Sigmoid colon (tissue), 7 donors: Measurements from ENCODE around the gene RABGAP1. TPM values are rescaled to one million over a fixed set of nuclear protein-coding genes. Genes with fewer than 3 reads are reported as not detected.

Experiments
- DNase-seq: peaks from one replicate; pipeline ENCODE4 v3.0.0-alpha.2; 2019
- H3K27ac ChIP-seq, 4 donors: fragments of 200-600 bp; sonication (generic); one replicate each; pipeline ENCODE4 v1.5.1; 2016 to 2019; ENCODE audit warnings: mild to moderate bottlenecking in 1 of 4
- H3K27me3 ChIP-seq, 3 donors: fragments of 200-600 bp; sonication (generic); one replicate each; pipeline ENCODE4 v1.5.1; 2019; ENCODE audit warnings: mild to moderate bottlenecking in 1 of 3
- H3K36me3 ChIP-seq, 4 donors: fragments of 200-600 bp; sonication (generic); one replicate each; pipeline ENCODE4 v1.5.1; 2016 to 2019
- H3K4me1 ChIP-seq, 4 donors: fragments of 200-600 bp; sonication (generic); one replicate each; pipeline ENCODE4 v1.5.1; 2017 to 2019
- H3K4me3 ChIP-seq, 4 donors: fragments of 200-600 bp; sonication (generic); one replicate each; pipeline ENCODE4 v1.5.1; 2017 to 2019; ENCODE audit warnings: mild to moderate bottlenecking in 2 of 4, moderate library complexity in 1 of 4
- H3K9me3 ChIP-seq, 4 donors: fragments of 200-600 bp in 3 of 4; sonication (generic) in 3 of 4; one replicate each; pipeline versions ENCODE4 v1.5.1 to v1.6.1; 2013 to 2019
- EP300 ChIP-seq, 4 donors: sonication (generic); formaldehyde crosslinking; IDR thresholded peaks; one replicate each; pipeline ENCODE4 v1.6.1; 2017; ENCODE audit warnings: antibody characterized with exemption in 4 of 4
- POLR2A ChIP-seq, 2 donors: fragments of 450-650 bp; IDR thresholded peaks; one replicate each; pipeline ENCODE4 v1.6.1; 2016; ENCODE audit warnings: antibody characterized with exemption in 2 of 2, mild to moderate bottlenecking in 2 of 2, moderate library complexity in 2 of 2
- POLR2AphosphoS5 ChIP-seq, 4 donors: sonication (generic); formaldehyde crosslinking; IDR thresholded peaks; one replicate each; pipeline ENCODE4 v1.6.1; 2017; ENCODE audit warnings: antibody characterized with exemption in 4 of 4
- WGBS, 2 donors: extraction: QIAGEN DNeasy Blood & Tissue Kit; methylation state at CpG; one replicate each; pipeline ENCODE4 v1.1.7; 2013; 5-methylcytosine and 5-hydroxymethylcytosine counted together
- intact Hi-C: fragments of 100-400 bp; cut with DNase I; formaldehyde crosslinking; loops from one replicate; pipeline ENCODE4 v1.15.1; 2023
- polyA plus RNA-seq, 3 donors: library from polyadenylated mRNA; stranded (reverse); fragments of 200-250 nt; gene quantifications; one replicate each; pipeline ENCODE4 v1.2.3, GENCODE V29; 2013
- total RNA-seq, 4 donors: library from RNA; depleted of rRNA; stranded (reverse); fragments of >200 nt; gene quantifications; one replicate each; pipeline ENCODE4 v1.1.0, GENCODE V29; 2016
- TF ChIP-seq, protein P1 (sequence below), 4 experiments: fragments of 450-650 bp in 3 of 4; fragments of 200-600 bp in 1 of 4; IDR thresholded peaks; one replicate each; pipeline ENCODE4 v1.5.1; 2016 to 2019; ENCODE audit warnings: antibody characterized with exemption in 4 of 4, mild to moderate bottlenecking in 3 of 4, moderate library complexity in 2 of 4
- donor health status: healthy with polysubstance abuse.
- donor health status: Bipolar disorder and iron deficiency.
- donor health status: healthy.

Gene RABGAP1
- total and polyA plus RNA-seq, 7 donors: 12.5 to 110 (median 90.6) TPM

DNA sequence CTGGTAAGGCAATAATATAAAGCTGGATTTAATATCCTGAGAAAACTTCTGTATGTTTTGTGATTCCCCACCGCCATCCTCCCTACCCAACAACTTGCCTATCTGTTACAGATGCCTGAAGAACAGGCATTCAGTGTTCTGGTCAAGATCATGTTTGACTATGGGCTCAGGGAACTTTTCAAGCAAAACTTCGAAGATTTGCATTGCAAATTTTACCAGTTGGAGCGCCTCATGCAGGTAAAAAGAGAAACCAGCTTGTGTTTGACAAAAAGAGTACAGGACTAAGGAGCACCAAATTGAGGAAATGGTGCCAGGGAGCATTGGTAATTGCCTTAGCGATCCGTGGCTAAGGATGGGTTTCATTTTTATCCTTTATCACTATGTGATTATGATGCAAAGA lies 132.6 kb downstream of the RABGAP1 start:
- Histone ChIP-seq H3K4me1 (peaks cover 0 to 14% (median 3%) of the 10 kb centered on the region in 4 donors), H3K4me3 (no peak overlapping the region), H3K36me3 (peaks cover 0 to 86% (median 18%) of the 10 kb centered on the region in 4 donors), H3K27me3 (no peaks in the 10 kb centered on the region), H3K27ac (peak overlapping the region in 3 of 4 donors; percentile 35 to 44 (median 36)), H3K9me3 (no peaks in the 10 kb centered on the region)
- 76 to 82% methylated on average over 5 of the region's 5 CpGs for WGBS, 2 donors
- TF ChIP-seq, protein P1, sequence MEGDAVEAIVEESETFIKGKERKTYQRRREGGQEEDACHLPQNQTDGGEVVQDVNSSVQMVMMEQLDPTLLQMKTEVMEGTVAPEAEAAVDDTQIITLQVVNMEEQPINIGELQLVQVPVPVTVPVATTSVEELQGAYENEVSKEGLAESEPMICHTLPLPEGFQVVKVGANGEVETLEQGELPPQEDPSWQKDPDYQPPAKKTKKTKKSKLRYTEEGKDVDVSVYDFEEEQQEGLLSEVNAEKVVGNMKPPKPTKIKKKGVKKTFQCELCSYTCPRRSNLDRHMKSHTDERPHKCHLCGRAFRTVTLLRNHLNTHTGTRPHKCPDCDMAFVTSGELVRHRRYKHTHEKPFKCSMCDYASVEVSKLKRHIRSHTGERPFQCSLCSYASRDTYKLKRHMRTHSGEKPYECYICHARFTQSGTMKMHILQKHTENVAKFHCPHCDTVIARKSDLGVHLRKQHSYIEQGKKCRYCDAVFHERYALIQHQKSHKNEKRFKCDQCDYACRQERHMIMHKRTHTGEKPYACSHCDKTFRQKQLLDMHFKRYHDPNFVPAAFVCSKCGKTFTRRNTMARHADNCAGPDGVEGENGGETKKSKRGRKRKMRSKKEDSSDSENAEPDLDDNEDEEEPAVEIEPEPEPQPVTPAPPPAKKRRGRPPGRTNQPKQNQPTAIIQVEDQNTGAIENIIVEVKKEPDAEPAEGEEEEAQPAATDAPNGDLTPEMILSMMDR (IDR thresholded peaks at IDR 0.05): no peak
- TF ChIP-seq POLR2A (IDR thresholded peaks at IDR 0.05): no peak
- no peak for TF ChIP-seq EP300 (IDR thresholded peaks at IDR 0.05)
- no peak for TF ChIP-seq POLR2AphosphoS5 (IDR thresholded peaks at IDR 0.05)
- intact Hi-C loops: no loop called here
- DNase-seq: no peak

DNA sequence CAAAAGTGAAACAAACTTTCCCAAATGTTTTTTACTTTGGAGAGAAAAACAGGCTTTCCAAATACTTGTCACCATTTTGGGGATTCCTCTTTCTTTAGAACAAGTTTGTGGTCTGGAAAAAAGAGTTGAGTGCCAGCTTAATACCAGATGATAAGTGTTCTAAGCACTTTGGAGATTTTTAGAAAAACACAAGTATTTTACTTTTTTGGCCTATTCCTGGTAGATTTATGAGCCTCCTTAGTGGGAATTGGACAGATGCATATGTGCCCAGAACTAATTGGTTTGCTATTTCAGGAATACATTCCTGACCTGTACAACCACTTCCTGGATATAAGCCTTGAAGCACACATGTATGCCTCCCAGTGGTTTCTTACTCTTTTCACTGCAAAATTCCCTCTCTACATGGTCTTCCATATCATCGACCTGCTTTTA lies 133.2 kb downstream of the RABGAP1 start:
- Histone ChIP-seq H3K4me1 (peaks cover 0 to 14% (median 3%) of the 10 kb centered on the region in 4 donors), H3K9me3 (no peaks in the 10 kb centered on the region), H3K4me3 (no peak overlapping the region), H3K27ac (peak overlapping the region in 3 of 4 donors; percentile 35 to 44 (median 36)), H3K27me3 (no peaks in the 10 kb centered on the region), H3K36me3 (peaks cover 0 to 87% (median 20%) of the 10 kb centered on the region in 4 donors)
- no peak for DNase-seq
- 76 to 83% methylated on average over 1 of the region's 1 CpG for WGBS, 2 donors
- intact Hi-C loops: no loop called here
- TF ChIP-seq POLR2AphosphoS5 (IDR thresholded peaks at IDR 0.05) (no peak), EP300 (IDR thresholded peaks at IDR 0.05) (no peak), POLR2A (IDR thresholded peaks at IDR 0.05) (no peak)
- TF ChIP-seq, protein P1 (IDR thresholded peaks at IDR 0.05): no peak

DNA sequence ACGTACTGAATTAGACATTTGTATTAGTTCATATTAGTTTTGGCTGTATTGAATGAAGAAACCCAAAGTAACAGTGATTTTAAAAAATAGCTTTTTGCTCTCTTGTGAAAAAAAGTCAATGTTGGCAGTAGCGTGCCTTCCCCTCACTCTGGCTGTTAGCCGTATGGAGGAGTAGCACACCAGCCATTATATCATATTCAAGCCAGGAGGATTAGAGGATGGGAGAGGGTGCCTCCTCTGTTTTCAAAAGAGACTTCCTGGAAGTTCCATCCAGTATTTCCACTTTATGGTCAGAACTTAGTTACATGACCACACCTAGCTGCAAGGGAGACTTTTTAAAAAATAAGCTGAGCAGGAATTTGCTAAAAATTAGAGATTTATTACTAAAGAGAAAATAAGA lies 133.8 kb downstream of the RABGAP1 start:
- Histone ChIP-seq H3K27me3 (no peaks in the 10 kb centered on the region), H3K4me3 (no peak overlapping the region), H3K4me1 (peaks cover 0 to 14% (median 3%) of the 10 kb centered on the region in 4 donors), H3K36me3 (peaks cover 0 to 88% (median 21%) of the 10 kb centered on the region in 4 donors), H3K9me3 (no peaks in the 10 kb centered on the region), H3K27ac (peak overlapping the region in 2 of 4 donors; percentile 35 to 36)
- no peak for DNase-seq
- 88% methylated on average over 3 of the region's 3 CpGs for WGBS, 2 donors
- intact Hi-C loops: no loop called here
- TF ChIP-seq POLR2AphosphoS5 (IDR thresholded peaks at IDR 0.05): no peak
- no peak for TF ChIP-seq EP300 (IDR thresholded peaks at IDR 0.05)
- TF ChIP-seq, protein P1 (IDR thresholded peaks at IDR 0.05): no peak
- TF ChIP-seq POLR2A (IDR thresholded peaks at IDR 0.05): no peak

DNA sequence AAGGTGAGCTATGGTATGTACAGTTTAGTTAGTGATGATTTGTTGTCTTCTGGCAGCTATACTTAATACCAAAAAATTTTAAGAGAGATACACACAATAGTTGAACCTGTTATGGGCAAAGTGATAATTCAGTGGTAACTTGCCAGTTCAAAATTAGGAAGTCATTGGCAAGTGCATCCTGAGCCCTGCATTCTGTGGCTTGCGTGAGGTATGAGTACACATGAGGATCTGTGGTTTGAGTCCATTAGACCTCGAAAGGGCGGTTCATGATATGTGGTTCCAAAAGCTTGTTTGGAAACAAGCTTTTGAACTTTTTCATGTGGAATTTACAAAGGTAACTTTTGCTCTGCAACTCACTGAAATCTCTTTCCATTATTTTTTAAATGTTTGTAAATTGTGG lies 139.6 kb downstream of the RABGAP1 start:
- intact Hi-C loops: loop anchor here (10.0 kb wide), 1 partner anchor 144 kb away; no protein-coding TSS in a partner anchor
- Histone ChIP-seq H3K36me3 (peaks cover 11 to 94% (median 35%) of the 10 kb centered on the region in 4 donors), H3K4me1 (no peaks in the 10 kb centered on the region), H3K9me3 (no peaks in the 10 kb centered on the region), H3K27ac (no peak overlapping the region), H3K27me3 (no peaks in the 10 kb centered on the region), H3K4me3 (no peak overlapping the region)
- WGBS, 2 donors: 70 to 91% methylated on average over 3 of the region's 3 CpGs
- TF ChIP-seq, protein P1 (IDR thresholded peaks at IDR 0.05): no peak
- TF ChIP-seq EP300 (IDR thresholded peaks at IDR 0.05): no peak
- TF ChIP-seq POLR2AphosphoS5 (IDR thresholded peaks at IDR 0.05): no peak
- TF ChIP-seq POLR2A (IDR thresholded peaks at IDR 0.05): no peak
- no peak for DNase-seq

DNA sequence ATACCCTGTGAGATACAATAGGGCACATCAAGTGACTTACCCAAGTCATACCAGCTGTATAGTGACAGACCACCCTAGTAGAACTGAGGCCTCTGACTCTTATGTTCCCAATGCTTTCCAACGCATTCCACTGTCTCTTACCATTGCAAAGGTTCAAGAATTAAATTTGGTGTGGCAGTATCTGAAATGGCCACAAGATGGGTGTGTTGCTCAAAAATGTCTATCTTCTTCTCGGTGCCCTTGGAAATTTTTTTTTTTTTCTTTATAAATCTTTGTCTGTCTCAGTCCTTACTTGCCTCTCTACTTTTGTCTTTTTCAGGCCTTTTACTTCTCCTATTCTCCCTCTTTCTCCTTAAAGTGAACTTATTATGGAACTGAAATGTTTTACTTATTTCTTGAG lies 141.0 kb downstream of the RABGAP1 start:
- H3K27me3 ChIP-seq: no peaks in the 10 kb centered on the region
- H3K4me1 ChIP-seq: no peaks in the 10 kb centered on the region
- no peak for DNase-seq
- TF ChIP-seq, protein P1 (IDR thresholded peaks at IDR 0.05): peak; percentile 8 to 43 (median 38)
- TF ChIP-seq EP300 (IDR thresholded peaks at IDR 0.05) (no peak), POLR2AphosphoS5 (IDR thresholded peaks at IDR 0.05) (no peak)
- WGBS, 2 donors: 32 to 42% methylated on average over 2 of the region's 2 CpGs
- H3K36me3 ChIP-seq: peaks cover 11 to 83% (median 30%) of the 10 kb centered on the region in 4 donors
- no peaks in the 10 kb centered on the region for H3K9me3 ChIP-seq
- no peak overlapping the region for H3K27ac ChIP-seq
- no peak overlapping the region for H3K4me3 ChIP-seq
- intact Hi-C loops: loop anchor here (1.0 to 10.0 kb wide), 2 partner anchors 143 to 268 kb away; no protein-coding TSS in a partner anchor
